Globus pallidus (tissue), 1 donor: ENCODE data around the gene FDX2.

ENCODE experiments used
- DNase-seq: peaks from one replicate; pipeline ENCODE4 v3.0.0-alpha.2; 2015; ENCODE audit warnings: low spot score

The FDX2 gene

GRCh38 chr19:10332965-10333757 lies 17.3 kb upstream of the FDX2 start, which contains the start of gene RAVER1:
TSS of gene RAVER1 (minus strand) at chr19:10333529. CDS start at chr19:10333507, 22 bp downstream.
- DNase-seq = peak; percentile 97

GRCh38 chr19:10332158-10332964 lies 16.5 kb upstream of the FDX2 start:
- no peak for DNase-seq

- no peak for DNase-seq
These were observed 13.7 kb upstream of the FDX2 start for GRCh38 chr19:10329555-10329954.

GRCh38 chr19:10328558-10329429 lies 13.0 kb upstream of the FDX2 start:
- no peak for DNase-seq

- DNase-seq = no peak
These were observed 12.0 kb upstream of the FDX2 start for GRCh38 chr19:10327793-10328192.

- DNase-seq = no peak
These were observed 9.9 kb upstream of the FDX2 start for GRCh38 chr19:10325732-10326131.

GRCh38 chr19:10321874-10322835 lies 6.3 kb upstream of the FDX2 start:
- no peak for DNase-seq

GRCh38 chr19:10321417-10321797 lies 5.6 kb upstream of the FDX2 start:
- DNase-seq = no peak

- no peak for DNase-seq
These were observed 5.0 kb upstream of the FDX2 start for GRCh38 chr19:10320602-10321416.

- no peak for DNase-seq
These were observed 3.2 kb upstream of the FDX2 start for GRCh38 chr19:10318807-10319682.

GRCh38 chr19:10317857-10318462 lies 2.1 kb upstream of the FDX2 start:
- DNase-seq = no peak

GRCh38 chr19:10317045-10317856 lies 1.4 kb upstream of the FDX2 start:
- DNase-seq = no peak

GRCh38 chr19:10316229-10317044 lies 622 bp upstream of the FDX2 start:
- DNase-seq = no peak

GRCh38 chr19:10309423-10309822 lies 6.4 kb downstream of the FDX2 start, which contains the start of gene ZGLP1:
TSS of gene ZGLP1 (minus strand) at chr19:10309815.
- DNase-seq = no peak

- DNase-seq = no peak
These were observed 9.5 kb downstream of the FDX2 start for GRCh38 chr19:10306327-10306726.

- DNase-seq = peak; percentile 25
These were observed 10.5 kb downstream of the FDX2 start for GRCh38 chr19:10305139-10305806.
